Breast epithelium (tissue), 4 donors: Measurements from ENCODE around the gene PTPRM. TPM values are rescaled to one million over a fixed set of nuclear protein-coding genes. Genes with fewer than 3 reads are reported as not detected.

Experiments used
- DNase-seq, 2 donors: peaks; one replicate each; pipeline ENCODE4 v3.0.0-alpha.2; 2019; ENCODE audit warnings: low spot score in 2 of 2
- H3K27ac ChIP-seq, 2 donors: fragments of 200-600 bp; sonication (generic) in 1 of 2; one replicate each; pipeline ENCODE4 v1.5.1; 2016 to 2019; ENCODE audit warnings: mild to moderate bottlenecking in 1 of 2
- H3K27me3 ChIP-seq, 2 donors: fragments of 200-600 bp; sonication (generic) in 1 of 2; one replicate each; pipeline versions ENCODE4 v1.5.1 to v1.6.0; 2017 to 2019; ENCODE audit warnings: control low read depth in 1 of 2, mild to moderate bottlenecking in 1 of 2
- H3K36me3 ChIP-seq: fragments of 200-600 bp; one replicate; pipeline ENCODE4 v1.5.1; 2019
- H3K4me1 ChIP-seq, 2 donors: fragments of 200-600 bp; sonication (generic); one replicate each; pipeline ENCODE4 v1.5.1; 2016 to 2019; ENCODE audit warnings: control low read depth in 1 of 2
- H3K4me3 ChIP-seq, 3 donors: fragments of 200-600 bp; sonication (generic); 1 replicate in 2 of 3; 2 replicates in 1 of 3; pipeline ENCODE4 v1.5.1; 2016 to 2019; ENCODE audit warnings: mild to moderate bottlenecking in 3 of 3, moderate library complexity in 2 of 3
- H3K9me3 ChIP-seq, 2 donors: fragments of 200-600 bp; sonication (generic) in 1 of 2; one replicate each; pipeline ENCODE4 v1.5.1; 2016 to 2019; ENCODE audit warnings: control low read depth in 1 of 2
- CTCF ChIP-seq, 3 donors: fragments of 450-650 bp; IDR thresholded peaks; one replicate each; pipeline ENCODE4 v1.5.1; 2016 to 2017; ENCODE audit warnings: antibody characterized with exemption in 3 of 3, mild to moderate bottlenecking in 3 of 3, moderate library complexity in 3 of 3
- POLR2A ChIP-seq: fragments of 450-650 bp; IDR thresholded peaks from one replicate; pipeline ENCODE4 v1.6.1; 2016; ENCODE audit warnings: antibody characterized with exemption, mild to moderate bottlenecking, moderate library complexity
- POLR2AphosphoS5 ChIP-seq, 3 donors: sonication (generic); formaldehyde crosslinking; IDR thresholded peaks; one replicate each; pipeline ENCODE4 v1.6.1; 2017; ENCODE audit warnings: antibody characterized with exemption in 3 of 3
- intact Hi-C: fragments of 100-400 bp; cut with DNase I; formaldehyde crosslinking; loops from one replicate; pipeline ENCODE4 v1.15.1; 2023; ENCODE audit warnings: low total_unique reads
- total RNA-seq, 3 donors: library from RNA; depleted of rRNA; stranded (reverse); fragments of >200 nt; gene quantifications; one replicate each; pipeline ENCODE4 v1.1.0, GENCODE V29; 2016

The PTPRM gene
- total RNA-seq, 3 donors from 2014 or later, result 41.7 to 181 (median 140) TPM

DNA sequence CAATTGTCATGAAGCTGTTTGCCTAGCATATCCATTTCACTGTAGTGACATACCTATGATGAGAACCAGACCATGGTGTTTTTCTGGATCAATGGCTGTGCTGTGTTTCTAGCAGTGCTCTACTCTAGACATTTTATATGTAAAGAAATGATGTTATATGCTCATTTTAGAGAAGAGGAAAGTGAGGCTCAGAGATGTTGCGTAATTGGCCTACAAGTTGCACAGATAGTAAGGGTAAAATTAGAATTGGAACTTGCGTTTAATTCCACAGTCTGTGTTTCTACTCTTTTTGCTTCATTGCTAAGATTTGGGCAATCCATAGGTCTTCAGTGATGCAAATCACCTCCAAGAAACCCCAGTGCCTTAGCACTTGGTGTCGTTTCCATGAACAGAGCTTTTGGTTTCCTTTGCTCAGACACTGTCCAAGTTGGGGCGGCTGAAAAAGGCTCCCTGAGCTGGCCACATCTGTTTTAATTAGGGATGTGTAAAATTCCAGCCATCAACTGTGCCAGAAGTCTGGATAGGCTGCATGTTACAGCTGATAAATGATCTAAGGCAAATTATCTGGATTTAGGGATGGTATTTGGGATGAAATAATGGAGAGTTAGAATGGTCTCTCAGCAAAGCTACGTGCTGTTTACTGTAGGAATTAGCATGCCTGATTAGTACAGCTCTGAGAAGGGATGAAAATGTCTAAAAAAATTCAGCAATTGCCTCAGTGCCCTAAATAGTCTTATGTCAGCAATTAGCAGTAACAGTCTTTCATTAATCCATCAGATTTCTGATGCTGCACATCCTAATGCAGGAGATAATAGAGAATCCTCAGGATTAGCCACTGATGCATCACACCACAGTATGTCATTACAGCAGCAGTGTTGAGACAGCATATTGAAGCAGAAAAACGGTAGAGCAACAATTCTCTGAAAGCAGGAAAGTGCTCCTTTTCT is 65.3 kb downstream of the PTPRM start:
- no peak overlapping the region for H3K4me3 ChIP-seq
- intact Hi-C loops, result no loop called here
- H3K36me3 ChIP-seq, result no peaks in the 10 kb centered on the region
- no peak overlapping the region for H3K27ac ChIP-seq
- DNase-seq, result no peak
- H3K4me1 ChIP-seq, result no peaks in the 10 kb centered on the region
- TF ChIP-seq POLR2AphosphoS5 (IDR thresholded peaks at IDR 0.05) (no peak), CTCF (IDR thresholded peaks at IDR 0.05) (no peak), POLR2A (no peak)
- H3K27me3 ChIP-seq, result no peaks in the 10 kb centered on the region
- no peaks in the 10 kb centered on the region for H3K9me3 ChIP-seq

GRCh38 chr18:7633171-7633570 is 66.1 kb downstream of the PTPRM start:
- TF ChIP-seq POLR2A, result no peak
- no peak for TF ChIP-seq CTCF (IDR thresholded peaks at IDR 0.05)
- no peak for TF ChIP-seq POLR2AphosphoS5 (IDR thresholded peaks at IDR 0.05)

DNA sequence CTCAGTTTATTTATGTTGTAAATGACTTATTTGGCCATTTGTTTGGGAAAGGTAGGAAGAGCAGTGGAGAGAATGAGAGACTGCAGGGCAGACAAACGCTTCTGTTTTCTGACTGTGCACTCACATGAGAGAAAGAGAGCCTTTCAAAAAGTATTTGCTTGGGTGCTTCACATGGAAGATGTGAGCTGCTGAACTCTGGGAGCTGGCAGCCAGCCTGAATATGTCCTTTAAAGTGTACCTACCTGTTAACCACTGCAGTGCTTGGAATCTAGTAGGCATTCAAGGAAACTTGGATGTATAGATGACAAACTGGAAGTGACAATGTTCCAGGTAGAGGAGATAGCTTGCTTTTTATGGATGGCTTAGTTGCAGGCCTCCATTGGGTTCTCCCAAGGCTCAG is 68.8 kb downstream of the PTPRM start:
- intact Hi-C loops, result no loop called here
- no peaks in the 10 kb centered on the region for H3K4me1 ChIP-seq
- H3K27ac ChIP-seq, result no peak overlapping the region

More at GRCh38 chr18:7633171-7633570, 66.1 kb downstream of the PTPRM start:
- H3K36me3 ChIP-seq, result no peaks in the 10 kb centered on the region
- H3K4me1 ChIP-seq, result no peaks in the 10 kb centered on the region
- H3K4me3 ChIP-seq, result no peak overlapping the region
- no peak overlapping the region for H3K27ac ChIP-seq
- intact Hi-C loops, result no loop called here
- DNase-seq, result no peak
- no peaks in the 10 kb centered on the region for H3K9me3 ChIP-seq
- H3K27me3 ChIP-seq, result no peaks in the 10 kb centered on the region

DNA sequence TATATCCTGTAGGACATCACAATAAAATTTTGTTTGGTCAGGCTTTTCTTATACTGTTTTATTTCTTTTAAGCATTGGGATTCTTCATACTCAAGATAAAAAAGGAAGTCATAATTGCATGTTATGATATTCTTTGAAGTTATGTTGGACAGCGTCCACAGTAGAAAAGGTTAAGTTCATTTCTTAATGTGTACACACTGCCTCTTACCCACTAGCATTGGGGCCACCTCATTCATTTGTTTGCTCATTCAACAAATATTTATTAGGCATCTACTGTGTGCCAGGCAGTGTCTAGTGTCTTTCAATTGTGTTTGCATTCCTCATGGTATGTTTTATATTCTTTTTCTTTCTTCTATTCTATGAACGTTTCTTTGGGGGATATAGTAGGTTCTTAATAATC is 70.2 kb downstream of the PTPRM start:
- Histone ChIP-seq H3K27ac (no peak overlapping the region), H3K9me3 (no peaks in the 10 kb centered on the region), H3K27me3 (no peaks in the 10 kb centered on the region), H3K4me3 (no peak overlapping the region), H3K36me3 (no peaks in the 10 kb centered on the region), H3K4me1 (no peaks in the 10 kb centered on the region)
- DNase-seq, result no peak
- intact Hi-C loops, result no loop called here
- TF ChIP-seq POLR2A (no peak), CTCF (IDR thresholded peaks at IDR 0.05) (no peak), POLR2AphosphoS5 (IDR thresholded peaks at IDR 0.05) (no peak)

More for the DNA sequence above, 68.8 kb downstream of the PTPRM start:
- DNase-seq, result no peak
- no peak for TF ChIP-seq POLR2AphosphoS5 (IDR thresholded peaks at IDR 0.05)
- Histone ChIP-seq H3K4me3 (no peak overlapping the region), H3K27me3 (no peaks in the 10 kb centered on the region), H3K36me3 (no peaks in the 10 kb centered on the region), H3K9me3 (no peaks in the 10 kb centered on the region)

- Histone ChIP-seq H3K27me3 (no peaks in the 10 kb centered on the region), H3K9me3 (no peaks in the 10 kb centered on the region), H3K4me3 (no peak overlapping the region), H3K36me3 (no peaks in the 10 kb centered on the region), H3K27ac (no peak overlapping the region), H3K4me1 (no peaks in the 10 kb centered on the region)
- intact Hi-C loops, result no loop called here
- DNase-seq, result no peak
- no peak for TF ChIP-seq CTCF (IDR thresholded peaks at IDR 0.05)
- no peak for TF ChIP-seq POLR2AphosphoS5 (IDR thresholded peaks at IDR 0.05)
- TF ChIP-seq POLR2A, result no peak
Measured at GRCh38 chr18:7638321-7638720, 71.2 kb downstream of the PTPRM start.
